Neural cell (in vitro differentiated cells): ENCODE measurements around the gene CCDC32.

ENCODE experiments used
- CTCF ChIP-seq: fragments of 450-650 bp; IDR thresholded peaks from 2 replicates; pipeline ENCODE4 v1.5.1; 2014; ENCODE audit warnings: antibody characterized with exemption, mild to moderate bottlenecking, moderate library complexity; ENCODE audit not compliant: poor library complexity, severe bottlenecking
- EP300 ChIP-seq: fragments of 450-650 bp; conservative IDR thresholded peaks from 2 replicates; pipeline ENCODE4 v1.6.1; 2014; ENCODE audit warnings: antibody characterized with exemption, mild to moderate bottlenecking, moderate library complexity; ENCODE audit not compliant: poor library complexity, severe bottlenecking
- POLR2AphosphoS5 ChIP-seq: IDR thresholded peaks from 2 replicates; pipeline ENCODE4 v1.6.1; 2012
- SMC3 ChIP-seq: fragments of 450-650 bp; conservative IDR thresholded peaks from 2 replicates; pipeline ENCODE4 v1.6.1; 2014; ENCODE audit warnings: antibody characterized with exemption, mild to moderate bottlenecking, moderate library complexity; ENCODE audit not compliant: poor library complexity

- TF ChIP-seq EP300 (no peak), CTCF (no peak), SMC3 (no peak), POLR2AphosphoS5 (no peak)
These were observed 9.0 kb downstream of the CCDC32 start for GRCh38 chr15:40555876-40556275.
